ENCODE data around the gene SPHK2.

GRCh38 chr19:48573163-48573505, 46.2 kb upstream of the SPHK2 start:
- TF ChIP-seq CTCF (IDR thresholded peaks at IDR 0.05) (no peak), EP300 (IDR thresholded peaks at IDR 0.05) (no peak)

All from ovary (tissue), 3 donors.